T-helper 1 cell (primary cell): ENCODE results near the gene CARD11.

ENCODE experiments used
- DNase-seq, 5 donors: peaks; one replicate each; pipeline ENCODE4 v3.0.0-alpha.2; 2012 to 2020

Gene CARD11

GRCh38 chr7:2870471-2870931 is 173.2 kb downstream of the CARD11 start:
- peak in 3 of 5 donors; percentile 17 to 80 (median 49) for DNase-seq

- no peak for DNase-seq
Measured at GRCh38 chr7:2869981-2870380, 173.7 kb downstream of the CARD11 start.

GRCh38 chr7:2866601-2867000 is 177.1 kb downstream of the CARD11 start:
- no peak for DNase-seq

- peak; percentile 39 to 70 (median 63) for DNase-seq
Measured at GRCh38 chr7:2864999-2865670, 178.5 kb downstream of the CARD11 start.

- no peak for DNase-seq
Measured at GRCh38 chr7:2864204-2864985, 179.3 kb downstream of the CARD11 start.

- DNase-seq, result peak in 4 of 5 donors; percentile 35 to 93 (median 42)
Measured at GRCh38 chr7:2863461-2864066, 180.1 kb downstream of the CARD11 start.

- DNase-seq, result peak in 1 of 5 donors; percentile 31
Measured at GRCh38 chr7:2862831-2863361, 180.8 kb downstream of the CARD11 start.

- DNase-seq, result no peak
Measured at GRCh38 chr7:2861509-2861908, 182.2 kb downstream of the CARD11 start.

GRCh38 chr7:2860627-2861133 is 183.0 kb downstream of the CARD11 start:
- no peak for DNase-seq

GRCh38 chr7:2859952-2860351 is 183.7 kb downstream of the CARD11 start:
- DNase-seq, result no peak

- DNase-seq, result no peak
Measured at GRCh38 chr7:2858621-2859020, 185.0 kb downstream of the CARD11 start.

- no peak for DNase-seq
Measured at GRCh38 chr7:2856388-2857169, 187.1 kb downstream of the CARD11 start.
